ENCODE measurements around the gene CFD.
"Not testable (repeated sequence)": the region's sequence is repeated elsewhere in the genome, so short reads cannot be mapped to it uniquely, and the experiment has no call there.

CFD gene

GRCh38 chr19:827710-828321, 31.6 kb upstream of the CFD start, which contains the start of gene AZU1:
Gene AZU1, plus strand, starts transcription at chr19:827837. Its CDS starts 10 bp downstream, at chr19:827847.
- H3K4me3 ChIP-seq (ENCODE audit: low read length): no peak within 1 kb of the TSS
- no peak for TF ChIP-seq CTCF (conservative IDR thresholded peaks at IDR 0.05; ENCODE audit: low read length)
- DNase-seq (ENCODE audit: low read depth): no peak

- no peak for TF ChIP-seq CTCF (conservative IDR thresholded peaks at IDR 0.05; ENCODE audit: low read length)
- no peak for DNase-seq (ENCODE audit: low read depth)
- no peak overlapping the region for H3K4me3 ChIP-seq (ENCODE audit: low read length)
Observed at GRCh38 chr19:829129-829758, 30.2 kb upstream of the CFD start.

- no peak for DNase-seq (ENCODE audit: low read depth)
- no peak overlapping the region for H3K4me3 ChIP-seq (ENCODE audit: low read length)
- no peak for TF ChIP-seq CTCF (conservative IDR thresholded peaks at IDR 0.05; ENCODE audit: low read length)
Observed at GRCh38 chr19:831407-832369, 27.8 kb upstream of the CFD start.

- H3K4me3 ChIP-seq (ENCODE audit: low read length): no peak overlapping the region
- no peak for DNase-seq (ENCODE audit: low read depth)
- TF ChIP-seq CTCF (conservative IDR thresholded peaks at IDR 0.05; ENCODE audit: low read length): no peak
Observed at GRCh38 chr19:834216-834615, 25.2 kb upstream of the CFD start.

- no peak overlapping the region for H3K4me3 ChIP-seq (ENCODE audit: low read length)
- no peak for TF ChIP-seq CTCF (conservative IDR thresholded peaks at IDR 0.05; ENCODE audit: low read length)
- DNase-seq (ENCODE audit: low read depth): no peak
Observed at GRCh38 chr19:835210-835810, 24.2 kb upstream of the CFD start.

- DNase-seq (ENCODE audit: low read depth): no peak
- TF ChIP-seq CTCF (conservative IDR thresholded peaks at IDR 0.05; ENCODE audit: low read length): no peak
- no peak within 1 kb of the TSS for H3K4me3 ChIP-seq (ENCODE audit: low read length)
Observed at GRCh38 chr19:840519-841206, 18.8 kb upstream of the CFD start, which contains the start of gene PRTN3. Gene PRTN3, plus strand, starts transcription at chr19:840999. Its CDS starts 10 bp downstream, at chr19:841009.

GRCh38 chr19:842802-843179, 16.7 kb upstream of the CFD start:
- not testable (repeated sequence) for H3K4me3 ChIP-seq (ENCODE audit: low read length); DNase-seq (ENCODE audit: low read depth)
